H9 (cell line): ENCODE results near the gene HNRNPD. TPM values are rescaled to one million over a fixed set of nuclear protein-coding genes. Genes with fewer than 3 reads are reported as not detected.

ENCODE experiments used
- DNase-seq: peaks from one replicate; pipeline ENCODE4 v3.0.0-alpha.2; 2017
- H2AFZ ChIP-seq: one replicate; pipeline ENCODE4 v1.6.1; 2013; ENCODE audit warnings: mild to moderate bottlenecking, low read length, control low read depth, moderate library complexity
- H2AK5ac ChIP-seq: 2 replicates; pipeline ENCODE4 v1.6.1; 2013; ENCODE audit warnings: low read length, control low read depth, mixed read lengths; ENCODE audit not compliant: insufficient read length
- H2BK120ac ChIP-seq: one replicate; pipeline ENCODE4 v1.6.1; 2013; ENCODE audit warnings: low read depth, mild to moderate bottlenecking, low read length, control low read depth, inconsistent platforms; ENCODE audit not compliant: poor library complexity, severe bottlenecking
- H2BK12ac ChIP-seq: 2 replicates; pipeline ENCODE4 v1.6.1; 2013; ENCODE audit warnings: low read length, control low read depth, mixed read lengths, low read depth; ENCODE audit not compliant: insufficient read length
- H2BK15ac ChIP-seq: 2 replicates; pipeline ENCODE4 v1.6.1; 2013; ENCODE audit warnings: low read depth, low read length, control low read depth
- H2BK20ac ChIP-seq: one replicate; pipeline ENCODE4 v1.6.1; 2013; ENCODE audit warnings: low read depth, mild to moderate bottlenecking, low read length, control low read depth, inconsistent platforms; ENCODE audit not compliant: poor library complexity, severe bottlenecking
- H2BK5ac ChIP-seq: 2 replicates; pipeline ENCODE4 v1.6.1; 2013; ENCODE audit warnings: low read length, control low read depth, mixed read lengths; ENCODE audit not compliant: insufficient read length
- H3K14ac ChIP-seq: 2 replicates; pipeline ENCODE4 v1.6.1; 2013; ENCODE audit warnings: low read length, control low read depth; ENCODE audit not compliant: insufficient read depth
- H3K18ac ChIP-seq: 2 replicates; pipeline ENCODE4 v1.6.1; 2013; ENCODE audit warnings: low read depth, mild to moderate bottlenecking, mixed read lengths, low read length, control low read depth; ENCODE audit not compliant: insufficient read length
- H3K23ac ChIP-seq: 2 replicates; pipeline ENCODE4 v1.6.1; 2013; ENCODE audit warnings: low read length, control low read depth, mixed read lengths, low read depth; ENCODE audit not compliant: insufficient read length
- H3K23me2 ChIP-seq: 2 replicates; pipeline ENCODE4 v1.6.1; 2013; ENCODE audit warnings: low read depth, mild to moderate bottlenecking, mixed read lengths, low read length, control low read depth; ENCODE audit not compliant: insufficient read length, poor library complexity, severe bottlenecking
- H3K27ac ChIP-seq: 2 replicates; pipeline ENCODE4 v1.5.1; 2013; ENCODE audit warnings: low read length, control low read depth, mixed read lengths, low read depth; ENCODE audit not compliant: insufficient read length
- H3K27me3 ChIP-seq: 2 replicates; pipeline ENCODE4 v1.6.1; 2013; ENCODE audit warnings: low read length, control low read depth, inconsistent platforms; ENCODE audit not compliant: insufficient read depth
- H3K4ac ChIP-seq: 2 replicates; pipeline ENCODE4 v1.6.1; 2013; ENCODE audit warnings: low read depth, mild to moderate bottlenecking, control low read depth, inconsistent platforms, low read length, moderate library complexity
- H3K4me1 ChIP-seq: 2 replicates; pipeline ENCODE4 v1.6.1; 2013; ENCODE audit warnings: low read length, control low read depth, inconsistent platforms; ENCODE audit not compliant: insufficient read depth
- H3K4me2 ChIP-seq: 2 replicates; pipeline ENCODE4 v1.6.1; 2013; ENCODE audit warnings: low read length, control low read depth, mixed read lengths; ENCODE audit not compliant: insufficient read length, insufficient read depth
- H3K56ac ChIP-seq: 2 replicates; pipeline ENCODE4 v1.6.1; 2013; ENCODE audit warnings: low read depth, mild to moderate bottlenecking, mixed read lengths, low read length, control low read depth; ENCODE audit not compliant: insufficient read length
- H3K79me1 ChIP-seq: 2 replicates; pipeline ENCODE4 v1.6.1; 2013; ENCODE audit warnings: low read depth, mild to moderate bottlenecking, moderate library complexity, low read length, control low read depth, inconsistent platforms; ENCODE audit not compliant: insufficient read depth, poor library complexity, severe bottlenecking
- H3K79me2 ChIP-seq: 2 replicates; pipeline ENCODE4 v1.6.1; 2013; ENCODE audit warnings: low read length, control low read depth, inconsistent platforms; ENCODE audit not compliant: insufficient read depth
- H3K9ac ChIP-seq: 2 replicates; pipeline ENCODE4 v1.6.1; 2013; ENCODE audit warnings: low read length, control low read depth, mixed read lengths; ENCODE audit not compliant: insufficient read length; ENCODE audit errors: extremely low read depth
- H3K9me3 ChIP-seq: one replicate; pipeline ENCODE4 v1.6.1; 2013; ENCODE audit warnings: low read depth, low read length, inconsistent platforms; ENCODE audit not compliant: control insufficient read depth
- H3T11ph ChIP-seq: one replicate; pipeline ENCODE4 v1.6.1; 2013; ENCODE audit warnings: mild to moderate bottlenecking, low read length, control low read depth, inconsistent platforms
- H4K20me1 ChIP-seq: one replicate; pipeline ENCODE4 v1.6.1; 2013; ENCODE audit not compliant: control insufficient read depth, insufficient read length, insufficient read depth
- H4K5ac ChIP-seq: 2 replicates; pipeline ENCODE4 v1.6.1; 2013; ENCODE audit warnings: low read depth, mild to moderate bottlenecking, mixed read lengths, low read length, control low read depth; ENCODE audit not compliant: insufficient read length
- H4K8ac ChIP-seq: replicated peaks from 2 replicates; pipeline ENCODE4 v1.6.1; 2013; ENCODE audit warnings: low read length, control low read depth, mixed read lengths, low read depth; ENCODE audit not compliant: insufficient read length
- H4K91ac ChIP-seq: 2 replicates; pipeline ENCODE4 v1.6.1; 2013; ENCODE audit warnings: low read depth, mild to moderate bottlenecking, moderate library complexity, mixed read lengths, low read length, control low read depth; ENCODE audit not compliant: insufficient read length
- H3K27ac Mint-ChIP-seq, 3 experiments: 2 replicates in 2 of 3; 3 replicates in 1 of 3; pipeline ENCODE4 v1.8.0; 2020 to 2021; ENCODE audit warnings: mixed read lengths in 3 of 3, mild to moderate bottlenecking in 1 of 3, moderate library complexity in 1 of 3
- H3K27me3 Mint-ChIP-seq: 2 replicates; pipeline ENCODE4 v1.8.0; 2021; ENCODE audit warnings: low read depth, mild to moderate bottlenecking, moderate library complexity, mixed read lengths
- H3K36me3 Mint-ChIP-seq, 3 experiments: 2 replicates in 2 of 3; 3 replicates in 1 of 3; pipeline ENCODE4 v1.8.0; 2020 to 2021; ENCODE audit warnings: low read depth in 3 of 3, mixed read lengths in 3 of 3; ENCODE audit not compliant: insufficient read depth in 1 of 3
- H3K4me1 Mint-ChIP-seq, 2 experiments: 2 replicates each; pipeline ENCODE4 v1.8.0; 2020; ENCODE audit warnings: mixed read lengths in 2 of 2
- H3K4me3 Mint-ChIP-seq, 2 experiments: 2 replicates in 1 of 2; 3 replicates in 1 of 2; pipeline ENCODE4 v1.8.0; 2020 to 2021; ENCODE audit warnings: mild to moderate bottlenecking in 2 of 2, mixed read lengths in 2 of 2, moderate library complexity in 1 of 2
- H3K9me3 Mint-ChIP-seq, 2 experiments: 2 replicates in 1 of 2; 3 replicates in 1 of 2; pipeline ENCODE4 v1.8.0; 2020; ENCODE audit warnings: mild to moderate bottlenecking in 2 of 2, mixed read lengths in 2 of 2, moderate library complexity in 1 of 2
- CTCF ChIP-seq: fragments of 200-600 bp; sonication (generic); conservative IDR thresholded peaks from 3 replicates; pipeline ENCODE4 v1.8.0; 2021; ENCODE audit warnings: antibody characterized with exemption, mild to moderate bottlenecking
- WGBS: extraction: QIAGEN DNeasy Blood & Tissue Kit; methylation state at CpG from one replicate; pipeline ENCODE4 v1.1.7; 2013; ENCODE audit warnings: missing lambda C conversion rate, low lambda C conversion rate, mixed read lengths; ENCODE audit not compliant: insufficient read length; ENCODE audit errors: extremely low coverage; 5-methylcytosine and 5-hydroxymethylcytosine counted together
- total RNA-seq: library from RNA; stranded (reverse); gene quantifications from 2 replicates; pipeline ENCODE4 v1.2.1, GENCODE V29; 2021

The HNRNPD gene
- total RNA-seq, 1 experiment from 2014 or later, result 611 TPM

- Histone ChIP-seq H3K4me1 (peaks cover under 1% of the 10 kb centered on the region; the same call in 1 of the 2 replicates), H2BK5ac (no peak overlapping the region), H3K79me2 (peaks cover 2% of the 10 kb centered on the region; the same call in 1 of the 2 replicates), H2BK12ac (no peak overlapping the region), H2BK15ac (no peak overlapping the region), H2AK5ac (no peak overlapping the region), H3K9me3 (no peaks in the 10 kb centered on the region), H3K4me2 (no peak overlapping the region), H4K91ac (no peak overlapping the region), H3K23me2 (no peaks in the 10 kb centered on the region), H3K56ac (no peak overlapping the region), H3K14ac (no peak overlapping the region), H3K79me1 (no peaks in the 10 kb centered on the region), H2BK120ac (no peak overlapping the region), H3K27ac (no peak overlapping the region), H2AFZ (no peak overlapping the region), H4K5ac (no peak overlapping the region), H3K27me3 (no peaks in the 10 kb centered on the region), H3K9ac (no peak overlapping the region), H4K8ac (no peak overlapping the region), H3K23ac (no peak overlapping the region), H4K20me1 (no peaks in the 10 kb centered on the region), H3K18ac (no peak overlapping the region), H3T11ph (no peak overlapping the region), H3K4ac (no peak overlapping the region), H2BK20ac (no peak overlapping the region)
- Mint-ChIP-seq H3K27ac (no peak overlapping the region), H3K4me1 (peaks cover 3 to 7% of the 10 kb centered on the region in 2 experiments), H3K9me3 (peaks cover 10 to 14% of the 10 kb centered on the region in 2 experiments), H3K27me3 (no peaks in the 10 kb centered on the region), H3K4me3 (no peak overlapping the region), H3K36me3 (peaks cover 9 to 26% (median 15%) of the 10 kb centered on the region in 3 experiments)
- DNase-seq, result no peak
- no peak for TF ChIP-seq CTCF
- no CpG with 5 or more reads among the region's 3 CpGs for WGBS
These were observed 7.4 kb upstream of the HNRNPD start for GRCh38 chr4:82381235-82381634.
